Natural killer cell treated with Interleukin-12 subunit alpha and Interleukin-12 subunit beta and Interleukin-15 and Interleukin-18, amount 100 ng/mL, for 72 hours (primary cell): ENCODE measurements around the gene CTPS2. TPM values are rescaled to one million over a fixed set of nuclear protein-coding genes. Genes with fewer than 3 reads are reported as not detected.
A peak's percentile ranks its signal among the peaks of the same experiment; 100 is the strongest.
"Not testable (repeated sequence)": the region's sequence is repeated elsewhere in the genome, so short reads cannot be mapped to it uniquely, and the experiment has no call there.

Experiments used
- ATAC-seq, 2 donors: fragments of 150-1000 bp; cut with Tn5 transposase in 1 of 2; sonication (Bioruptor Pico), chemical (Tn5 transposase) in 1 of 2; 2 replicates each; pipeline ENCODE4 v1.10.0; 2021
- DNase-seq: peaks from one replicate; pipeline ENCODE4 v3.0.0; 2022; ENCODE audit warnings: low spot score
- H3K27ac Mint-ChIP-seq, 2 donors: 1 replicate in 1 of 2; 2 replicates in 1 of 2; pipeline ENCODE4 v1.8.0; 2022; ENCODE audit warnings: mixed read lengths in 2 of 2, mild to moderate bottlenecking in 1 of 2, moderate library complexity in 1 of 2
- H3K27me3 Mint-ChIP-seq, 2 donors: 1 replicate in 1 of 2; 2 replicates in 1 of 2; pipeline ENCODE4 v1.8.0; 2022; ENCODE audit warnings: mixed read lengths in 2 of 2
- H3K36me3 Mint-ChIP-seq: one replicate; pipeline ENCODE4 v1.8.0; 2022; ENCODE audit warnings: mixed read lengths
- H3K4me1 Mint-ChIP-seq, 2 donors: 1 replicate in 1 of 2; 2 replicates in 1 of 2; pipeline ENCODE4 v1.8.0; 2022; ENCODE audit warnings: low read depth in 2 of 2, mixed read lengths in 2 of 2, mild to moderate bottlenecking in 1 of 2
- H3K4me3 Mint-ChIP-seq: one replicate; pipeline ENCODE4 v1.8.0; 2022; ENCODE audit warnings: mixed read lengths
- H3K9me3 Mint-ChIP-seq: 2 replicates; pipeline ENCODE4 v1.8.0; 2022; ENCODE audit warnings: mixed read lengths
- total RNA-seq, 2 donors: library from RNA; stranded (reverse); gene quantifications; one replicate each; pipeline ENCODE4 v1.2.3, GENCODE V29; 2022

The CTPS2 gene
- total RNA-seq, 2 donors from 2014 or later, result 3.8 to 5.8 TPM

DNA sequence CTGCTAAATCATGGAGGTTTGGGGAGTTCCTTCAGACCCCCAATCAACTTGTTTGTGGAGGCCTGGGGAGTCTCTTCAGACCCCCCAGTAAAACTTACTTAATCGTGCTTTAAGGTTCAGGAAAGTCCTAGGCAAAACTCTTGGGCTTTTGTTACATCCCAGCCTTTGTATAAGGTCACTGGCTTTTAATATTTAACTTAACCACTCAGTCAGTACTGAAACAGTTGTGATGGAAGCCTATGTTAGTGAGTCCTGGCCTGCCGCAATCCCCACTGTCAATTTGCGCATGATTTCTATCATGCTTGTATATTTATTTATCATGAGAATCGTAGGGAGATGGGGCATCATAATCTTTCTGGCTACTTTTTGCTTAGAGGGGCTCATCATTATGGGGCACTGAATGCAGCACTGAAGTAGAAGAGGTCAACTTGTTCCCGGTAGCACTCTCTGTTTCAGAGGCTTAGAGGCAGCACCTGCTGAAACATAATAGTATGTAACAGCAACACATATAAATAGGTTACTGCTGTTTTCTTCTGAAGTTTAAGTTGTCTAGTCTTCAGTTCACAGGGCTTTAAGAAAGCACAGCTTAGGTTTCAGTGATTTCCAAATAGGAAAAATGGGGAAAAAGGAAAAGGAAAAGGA is 14.0 kb upstream of the CTPS2 start:
- ATAC-seq, H3K9me3 Mint-ChIP-seq, H3K27ac Mint-ChIP-seq, DNase-seq, H3K36me3 Mint-ChIP-seq, H3K27me3 Mint-ChIP-seq, H3K4me3 Mint-ChIP-seq: not testable (repeated sequence)
- peaks cover 8 to 17% of the 10 kb centered on the region in 2 donors for H3K4me1 Mint-ChIP-seq

- no peaks in the 10 kb centered on the region for H3K27me3 Mint-ChIP-seq
- H3K4me3 Mint-ChIP-seq, result no peak overlapping the region
- peak overlapping the region in 1 of 2 donors; percentile 10 for H3K27ac Mint-ChIP-seq
Observed at GRCh38 chrX:16725072-16725471, 12.6 kb upstream of the CTPS2 start.

GRCh38 chrX:16722481-16722880 is 10.0 kb upstream of the CTPS2 start:
- ATAC-seq (no peak), DNase-seq (no peak)
- H3K36me3 Mint-ChIP-seq, result no peaks in the 10 kb centered on the region
- H3K9me3 Mint-ChIP-seq, result no peaks in the 10 kb centered on the region
- no peak overlapping the region for H3K4me3 Mint-ChIP-seq
- H3K4me1 Mint-ChIP-seq, result peaks cover 8 to 41% of the 10 kb centered on the region in 2 donors
- no peak overlapping the region for H3K27ac Mint-ChIP-seq
- H3K27me3 Mint-ChIP-seq, result no peaks in the 10 kb centered on the region

More at GRCh38 chrX:16725072-16725471, 12.6 kb upstream of the CTPS2 start:
- no peaks in the 10 kb centered on the region for H3K9me3 Mint-ChIP-seq
- DNase-seq (no peak), ATAC-seq (no peak)
- H3K4me1 Mint-ChIP-seq, result peaks cover 8 to 28% of the 10 kb centered on the region in 2 donors
- H3K36me3 Mint-ChIP-seq, result no peaks in the 10 kb centered on the region

DNA sequence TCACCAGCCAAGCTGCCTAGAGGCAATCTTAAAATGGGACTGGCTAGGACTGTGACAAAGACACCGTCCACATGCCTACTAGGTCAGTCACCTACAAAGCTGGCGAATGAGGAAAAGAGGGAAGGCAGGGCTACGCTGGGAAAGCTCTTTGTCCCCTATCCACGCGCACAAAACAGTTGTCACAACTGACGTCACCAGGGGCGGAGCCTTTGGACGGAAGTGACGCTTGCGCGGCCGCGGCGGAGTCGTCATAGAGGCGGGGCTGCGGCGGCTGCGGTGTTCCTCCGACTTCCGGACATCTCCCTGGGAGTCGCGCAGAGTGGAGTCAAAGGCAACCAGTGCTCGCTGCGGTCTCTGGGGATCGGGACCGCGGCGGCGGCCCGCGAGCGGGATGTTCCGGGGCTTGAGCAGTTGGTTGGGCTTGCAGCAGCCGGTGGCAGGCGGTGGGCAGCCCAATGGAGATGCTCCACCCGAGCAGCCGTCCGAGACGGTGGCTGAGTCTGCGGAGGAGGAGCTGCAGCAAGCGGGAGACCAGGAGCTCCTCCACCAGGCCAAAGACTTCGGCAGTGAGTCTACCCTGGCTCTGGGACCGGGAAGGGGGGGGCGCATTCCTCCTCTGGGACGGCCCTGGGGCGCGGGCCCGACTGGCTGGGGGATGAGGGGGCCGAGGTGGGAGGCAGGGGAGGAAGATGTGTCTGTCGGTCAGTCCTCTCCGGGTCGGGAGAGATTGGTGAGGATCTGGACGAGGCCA is 7.0 kb upstream of the CTPS2 start, which contains the start of gene SYAP1:
SYAP1 (plus strand) TSS at position 279 of the 751 bp plus-strand sequence; CDS start at position 392, 113 bp downstream.
- Mint-ChIP-seq H3K4me3 (peak within 1 kb of the TSS; percentile 93), H3K4me1 (peaks cover 8 to 35% of the 10 kb centered on the region in 2 donors), H3K9me3 (no peaks in the 10 kb centered on the region), H3K27me3 (no peaks in the 10 kb centered on the region), H3K36me3 (no peaks in the 10 kb centered on the region), H3K27ac (peak within 1 kb of the TSS; percentile 89 to 98)
- DNase-seq (peak; percentile 98), ATAC-seq (peak; percentile 100)

DNA sequence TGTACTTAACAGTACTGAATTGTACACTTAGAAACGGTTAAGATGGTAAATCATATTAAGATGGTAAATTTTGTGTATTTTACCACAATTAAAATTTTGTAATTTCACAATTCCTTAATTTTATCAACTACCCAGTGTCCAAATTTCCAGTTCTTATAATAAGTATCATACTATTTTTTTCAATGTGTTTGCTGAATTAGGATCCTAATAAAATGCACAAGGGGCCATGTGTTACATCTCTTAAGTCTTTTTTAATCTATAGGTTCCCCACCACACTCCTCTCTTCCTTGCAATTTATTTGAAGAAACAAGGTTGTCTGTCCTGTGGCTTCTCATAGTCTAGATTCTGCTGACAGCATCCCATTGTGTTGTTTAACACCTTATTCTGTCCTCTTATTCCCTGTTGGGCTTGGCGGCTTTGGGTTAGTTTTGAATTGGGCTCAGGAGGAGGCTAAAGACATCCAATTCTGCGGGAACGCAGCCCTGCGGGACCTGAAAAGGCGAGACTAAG is 6.4 kb upstream of the CTPS2 start:
- Mint-ChIP-seq H3K27ac (peak overlapping the region; percentile 89 to 98), H3K4me3 (peak overlapping the region; percentile 93), H3K36me3 (no peaks in the 10 kb centered on the region), H3K4me1 (peaks cover 7 to 33% of the 10 kb centered on the region in 2 donors), H3K27me3 (peaks cover 0 to 5% of the 10 kb centered on the region in 2 donors), H3K9me3 (no peaks in the 10 kb centered on the region)
- DNase-seq, result no peak
- no peak for ATAC-seq

DNA sequence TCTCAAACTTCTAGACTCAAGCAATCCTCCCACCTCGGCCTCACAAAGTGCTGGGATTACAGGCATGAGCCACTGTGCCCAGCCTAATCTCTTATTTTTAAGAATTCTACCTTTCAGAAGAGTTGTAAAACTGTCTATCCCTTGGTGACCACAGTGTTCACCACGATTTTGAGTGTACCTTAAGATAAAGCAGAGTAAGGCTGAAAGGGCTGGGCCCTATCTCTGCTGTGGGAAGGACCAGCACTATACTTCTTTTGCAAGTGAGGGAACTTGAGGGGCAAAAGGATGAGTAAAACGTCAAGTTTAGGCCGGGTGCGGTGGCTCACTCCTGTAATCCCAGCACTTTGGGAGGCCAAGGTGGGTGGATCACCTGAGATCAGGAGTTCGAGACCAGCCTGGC is 4.0 kb upstream of the CTPS2 start:
- H3K4me3 Mint-ChIP-seq, H3K27ac Mint-ChIP-seq, DNase-seq, ATAC-seq, H3K9me3 Mint-ChIP-seq, H3K36me3 Mint-ChIP-seq: not testable (repeated sequence)
- Mint-ChIP-seq H3K4me1 (peaks cover 2 to 31% of the 10 kb centered on the region in 2 donors), H3K27me3 (peaks cover 0 to 14% of the 10 kb centered on the region in 2 donors)

DNA sequence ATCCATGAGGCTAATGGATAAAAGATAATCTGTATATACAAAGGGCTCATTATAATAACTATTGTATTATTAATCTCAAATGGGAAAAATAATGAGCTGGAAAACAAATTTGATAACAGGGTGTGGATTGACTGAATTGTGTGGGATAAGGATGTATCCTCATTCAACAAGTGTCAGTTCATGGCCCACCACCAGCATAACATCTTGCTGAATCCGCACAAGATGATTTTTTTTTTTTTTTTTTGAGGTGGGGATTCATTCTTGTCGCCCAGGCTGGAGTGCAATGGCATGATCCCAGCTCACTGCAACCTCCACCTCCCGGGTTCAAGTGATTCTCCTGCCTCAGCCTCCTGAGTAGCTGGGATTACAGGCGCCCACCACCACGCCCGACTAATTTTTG is 3.2 kb upstream of the CTPS2 start:
- Mint-ChIP-seq H3K4me1 (peaks cover 8 to 28% of the 10 kb centered on the region in 2 donors), H3K27me3 (peaks cover 0 to 18% of the 10 kb centered on the region in 2 donors)
- not testable (repeated sequence) for DNase-seq, H3K27ac Mint-ChIP-seq, H3K36me3 Mint-ChIP-seq, ATAC-seq, H3K9me3 Mint-ChIP-seq, H3K4me3 Mint-ChIP-seq

DNA sequence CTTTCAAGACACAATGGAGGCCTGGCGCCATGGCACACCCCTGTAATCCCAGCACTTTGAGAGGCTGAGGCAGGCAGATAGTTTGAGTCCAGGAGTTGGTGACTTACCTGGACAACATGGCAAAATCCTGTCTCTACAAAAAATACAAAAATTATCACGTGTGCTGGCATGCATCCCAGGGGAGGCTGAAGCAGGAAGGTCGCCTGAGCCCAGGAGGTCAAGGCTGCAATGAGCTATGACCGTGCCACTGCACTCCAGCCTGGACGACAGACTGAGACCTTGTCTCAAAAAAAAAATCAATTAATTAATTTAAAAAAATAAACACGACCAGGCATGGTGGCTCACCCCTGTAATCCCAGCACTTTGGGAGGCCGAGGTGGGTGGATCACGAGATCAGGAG is 2.0 kb upstream of the CTPS2 start:
- no peaks in the 10 kb centered on the region for H3K36me3 Mint-ChIP-seq
- H3K4me1 Mint-ChIP-seq, result peaks cover 8 to 20% of the 10 kb centered on the region in 2 donors
- ATAC-seq, result no peak
- DNase-seq, result no peak
- no peak overlapping the region for H3K4me3 Mint-ChIP-seq
- H3K9me3 Mint-ChIP-seq, result no peaks in the 10 kb centered on the region
- peaks cover 0 to 18% of the 10 kb centered on the region in 2 donors for H3K27me3 Mint-ChIP-seq
- no peak overlapping the region for H3K27ac Mint-ChIP-seq

- H3K4me1 Mint-ChIP-seq, result peaks cover 8 to 10% of the 10 kb centered on the region in 2 donors
- peak; percentile 57 to 67 for ATAC-seq
- no peaks in the 10 kb centered on the region for H3K36me3 Mint-ChIP-seq
- no peak for DNase-seq
- peak overlapping the region; percentile 83 for H3K4me3 Mint-ChIP-seq
- no peaks in the 10 kb centered on the region for H3K9me3 Mint-ChIP-seq
- peaks cover 0 to 21% of the 10 kb centered on the region in 2 donors for H3K27me3 Mint-ChIP-seq
- H3K27ac Mint-ChIP-seq, result peak overlapping the region in 1 of 2 donors; percentile 61
Observed at GRCh38 chrX:16711893-16712547, 449 bp downstream of the CTPS2 start.

DNA sequence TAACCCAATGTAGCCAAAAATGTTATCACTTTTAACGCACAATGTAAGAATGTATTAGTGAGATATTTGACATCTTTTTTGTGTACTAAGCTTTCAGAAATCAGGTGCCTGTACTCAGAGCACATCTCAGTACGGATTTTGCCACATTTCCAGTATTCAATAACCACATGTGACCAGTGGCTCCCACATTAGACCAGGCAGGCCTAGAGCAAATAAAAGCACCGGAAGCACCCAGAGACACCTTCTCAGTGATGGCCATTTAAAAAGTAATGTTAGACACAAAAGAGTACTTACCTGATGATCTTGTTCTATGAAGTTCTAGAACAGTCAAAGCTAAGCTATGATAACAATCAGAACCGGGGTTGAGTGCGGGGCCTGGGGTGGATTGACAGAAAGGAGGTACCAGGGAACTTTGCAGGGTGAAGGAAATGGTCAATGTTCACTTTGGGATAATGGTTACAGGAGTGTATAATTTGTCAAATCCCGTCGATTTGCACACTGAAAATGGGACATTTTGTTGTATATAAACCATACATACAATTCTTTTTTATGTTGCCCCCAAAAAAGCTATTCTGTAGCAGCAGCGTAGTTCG is 1.2 kb downstream of the CTPS2 start:
- peak overlapping the region; percentile 79 for H3K4me3 Mint-ChIP-seq
- peaks cover 0 to 21% of the 10 kb centered on the region in 2 donors for H3K27me3 Mint-ChIP-seq
- no peak for ATAC-seq
- DNase-seq, result no peak
- peaks cover 8 to 10% of the 10 kb centered on the region in 2 donors for H3K4me1 Mint-ChIP-seq
- H3K27ac Mint-ChIP-seq, result no peak overlapping the region
- H3K9me3 Mint-ChIP-seq, result no peaks in the 10 kb centered on the region
- H3K36me3 Mint-ChIP-seq, result no peaks in the 10 kb centered on the region

GRCh38 chrX:16708016-16708415 is 4.5 kb downstream of the CTPS2 start:
- H3K4me1 Mint-ChIP-seq, result peaks cover 8 to 10% of the 10 kb centered on the region in 2 donors
- peaks cover 0 to 11% of the 10 kb centered on the region in 2 donors for H3K27me3 Mint-ChIP-seq
- H3K27ac Mint-ChIP-seq, result no peak overlapping the region
- DNase-seq (no peak), ATAC-seq (no peak)
- no peaks in the 10 kb centered on the region for H3K36me3 Mint-ChIP-seq
- no peaks in the 10 kb centered on the region for H3K9me3 Mint-ChIP-seq
- no peak overlapping the region for H3K4me3 Mint-ChIP-seq

DNA sequence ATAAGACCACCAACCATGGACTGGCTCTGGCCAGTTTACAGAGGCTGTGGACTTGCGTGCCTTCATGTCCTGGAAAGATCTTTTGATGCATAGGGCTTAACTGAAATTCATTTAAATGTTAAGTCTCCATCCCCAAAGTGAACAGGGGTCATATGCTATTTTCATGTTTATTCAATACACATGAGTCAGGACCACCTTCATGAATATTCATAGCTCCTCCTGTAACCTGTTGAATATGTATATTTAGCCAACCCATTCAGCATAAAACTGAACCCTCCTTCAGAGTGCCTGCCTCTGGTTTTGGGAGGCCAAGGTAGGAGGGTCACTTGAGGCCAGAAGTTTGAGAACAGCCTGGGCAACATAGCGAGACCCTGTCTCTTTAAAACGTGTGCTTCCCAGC is 7.1 kb downstream of the CTPS2 start:
- H3K4me3 Mint-ChIP-seq, result no peak overlapping the region
- H3K27ac Mint-ChIP-seq, result no peak overlapping the region
- ATAC-seq, result no peak

More for the DNA sequence above, 7.1 kb downstream of the CTPS2 start:
- DNase-seq, result no peak
- H3K27me3 Mint-ChIP-seq, result peaks cover 0 to 2% of the 10 kb centered on the region in 2 donors
- H3K36me3 Mint-ChIP-seq, result no peaks in the 10 kb centered on the region
- no peaks in the 10 kb centered on the region for H3K9me3 Mint-ChIP-seq
- no peaks in the 10 kb centered on the region for H3K4me1 Mint-ChIP-seq
